ENCODE measurements around the gene RAB37.

The RAB37 gene

DNA sequence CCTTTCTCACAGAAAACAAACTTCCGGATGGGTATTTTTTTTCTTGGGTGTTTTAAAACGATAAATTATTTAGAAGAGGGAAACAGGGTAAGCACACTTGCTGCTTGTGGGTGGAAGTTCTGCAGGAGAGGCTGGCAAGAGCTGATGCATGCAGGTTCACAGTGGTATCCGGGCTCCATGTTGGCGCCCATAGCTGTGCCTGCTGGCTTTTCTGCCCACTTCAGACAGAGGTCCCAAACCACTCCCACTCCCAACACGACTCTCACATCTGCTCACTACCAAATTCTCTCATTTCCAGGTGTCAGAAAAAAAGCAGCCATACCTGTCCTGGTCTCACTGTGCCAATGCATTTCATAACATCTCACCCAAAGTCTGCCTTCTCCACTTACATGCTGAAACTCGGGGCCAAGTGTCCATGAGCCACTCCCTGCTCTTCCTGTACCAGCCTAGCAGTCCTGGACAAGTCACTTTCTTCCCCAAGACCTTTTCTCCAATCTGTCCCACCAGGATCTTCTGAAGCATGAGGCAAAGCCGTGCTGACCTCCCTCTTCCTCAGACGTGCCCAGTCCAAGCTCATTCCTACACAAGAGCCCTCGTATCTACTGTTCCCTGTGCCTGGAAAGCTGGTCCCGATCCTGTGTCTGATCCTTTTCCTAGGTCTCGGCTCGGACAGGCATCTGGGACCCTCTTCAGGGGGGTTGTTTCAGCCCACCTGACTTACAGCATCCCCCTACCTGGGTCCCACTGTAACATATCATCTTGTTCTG lies 25.8 kb upstream of the RAB37 start:
- no peak for DNase-seq (ENCODE audit: low read depth)
- TF ChIP-seq, protein P1, sequence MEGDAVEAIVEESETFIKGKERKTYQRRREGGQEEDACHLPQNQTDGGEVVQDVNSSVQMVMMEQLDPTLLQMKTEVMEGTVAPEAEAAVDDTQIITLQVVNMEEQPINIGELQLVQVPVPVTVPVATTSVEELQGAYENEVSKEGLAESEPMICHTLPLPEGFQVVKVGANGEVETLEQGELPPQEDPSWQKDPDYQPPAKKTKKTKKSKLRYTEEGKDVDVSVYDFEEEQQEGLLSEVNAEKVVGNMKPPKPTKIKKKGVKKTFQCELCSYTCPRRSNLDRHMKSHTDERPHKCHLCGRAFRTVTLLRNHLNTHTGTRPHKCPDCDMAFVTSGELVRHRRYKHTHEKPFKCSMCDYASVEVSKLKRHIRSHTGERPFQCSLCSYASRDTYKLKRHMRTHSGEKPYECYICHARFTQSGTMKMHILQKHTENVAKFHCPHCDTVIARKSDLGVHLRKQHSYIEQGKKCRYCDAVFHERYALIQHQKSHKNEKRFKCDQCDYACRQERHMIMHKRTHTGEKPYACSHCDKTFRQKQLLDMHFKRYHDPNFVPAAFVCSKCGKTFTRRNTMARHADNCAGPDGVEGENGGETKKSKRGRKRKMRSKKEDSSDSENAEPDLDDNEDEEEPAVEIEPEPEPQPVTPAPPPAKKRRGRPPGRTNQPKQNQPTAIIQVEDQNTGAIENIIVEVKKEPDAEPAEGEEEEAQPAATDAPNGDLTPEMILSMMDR (conservative IDR thresholded peaks at IDR 0.05; ENCODE audit: control insufficient read depth, insufficient read depth, low read depth, low read length): no peak
- no peak overlapping the region for H3K4me3 ChIP-seq (ENCODE audit: control insufficient read depth, low read depth, low read length)

DNA sequence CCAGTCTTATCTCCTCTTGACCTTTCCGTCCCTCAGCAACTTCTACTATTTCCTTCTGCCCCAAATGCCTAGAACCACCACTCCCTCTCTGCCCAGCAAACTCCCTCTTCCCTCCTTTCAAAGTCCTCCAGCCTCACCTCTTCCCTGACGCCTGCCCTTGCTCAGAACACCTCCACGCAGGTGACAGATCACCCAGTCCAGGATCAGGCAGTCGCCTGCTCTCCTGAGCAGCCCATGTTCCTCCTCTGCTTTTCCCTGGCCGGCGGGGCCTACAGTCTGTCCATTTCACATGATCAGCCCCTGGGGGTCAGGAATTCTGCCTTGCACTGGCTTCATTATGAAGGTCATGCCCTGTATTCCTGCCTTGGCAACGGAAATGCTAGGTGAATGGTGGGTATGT lies 24.8 kb upstream of the RAB37 start:
- H3K4me3 ChIP-seq (ENCODE audit: control insufficient read depth, low read depth, low read length): no peak overlapping the region
- TF ChIP-seq, protein P1 (conservative IDR thresholded peaks at IDR 0.05; ENCODE audit: control insufficient read depth, insufficient read depth, low read depth, low read length): no peak
- no peak for DNase-seq (ENCODE audit: low read depth)

DNA sequence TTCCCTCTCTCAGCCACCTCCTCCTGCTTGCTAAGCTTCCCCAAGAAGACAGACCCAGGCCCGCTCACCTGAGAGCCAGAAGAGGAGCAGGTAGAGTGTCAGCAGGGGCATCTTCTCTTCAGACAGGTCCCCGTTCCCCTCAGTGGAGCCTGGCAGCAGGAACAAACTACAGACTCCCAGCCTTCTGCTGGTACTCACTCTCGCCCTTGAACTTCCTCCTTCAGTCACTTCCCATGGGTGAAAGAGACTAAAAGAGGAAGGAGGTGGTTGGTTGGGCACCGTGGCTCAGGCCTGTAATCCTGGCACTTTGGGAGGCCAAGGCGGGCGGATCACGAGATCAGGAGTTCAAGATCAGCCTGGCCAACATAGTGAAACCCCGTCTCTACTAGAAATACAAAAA lies 24.3 kb upstream of the RAB37 start, which contains the start of gene CD300LF:
Gene CD300LF, minus strand, starts transcription at position 168 of the 400 bp plus-strand sequence. Its CDS starts 57 bp downstream, at position 111.
- DNase-seq (ENCODE audit: low read depth): no peak
- H3K4me3 ChIP-seq (ENCODE audit: control insufficient read depth, low read depth, low read length): no peak within 1 kb of the TSS
- TF ChIP-seq, protein P1 (conservative IDR thresholded peaks at IDR 0.05; ENCODE audit: control insufficient read depth, insufficient read depth, low read depth, low read length): no peak

DNA sequence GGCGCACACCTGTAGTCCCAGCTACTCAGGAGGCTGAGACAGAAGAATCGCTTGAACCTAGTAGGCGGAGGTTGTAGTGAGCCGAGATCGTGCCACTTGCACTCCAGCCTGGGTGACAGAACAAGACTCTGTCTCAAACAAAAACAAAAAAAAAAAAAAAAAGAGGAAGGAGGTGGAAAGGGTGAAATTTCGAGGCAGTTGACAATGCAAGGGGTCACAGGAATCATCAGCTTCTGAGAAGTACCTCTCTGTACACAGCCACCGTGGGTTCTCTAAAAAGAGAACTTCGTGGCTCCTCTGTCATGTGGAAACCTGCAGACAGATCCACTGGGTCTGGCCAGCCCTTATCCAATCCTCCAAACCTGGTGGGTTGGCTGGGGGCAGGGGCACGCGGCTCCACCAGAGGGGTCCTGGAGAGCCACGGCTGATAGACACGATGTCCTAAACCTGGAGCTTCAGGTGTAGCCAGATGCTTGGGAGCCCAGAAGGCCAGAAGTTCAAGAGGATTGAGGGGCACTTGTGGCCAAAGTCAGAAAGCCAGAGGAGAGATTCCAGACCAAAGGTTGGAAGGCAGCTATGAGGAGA lies 23.8 kb upstream of the RAB37 start:
- DNase-seq (ENCODE audit: low read depth): no peak
- H3K4me3 ChIP-seq (ENCODE audit: control insufficient read depth, low read depth, low read length): no peak overlapping the region
- TF ChIP-seq, protein P1 (conservative IDR thresholded peaks at IDR 0.05; ENCODE audit: control insufficient read depth, insufficient read depth, low read depth, low read length): no peak

DNA sequence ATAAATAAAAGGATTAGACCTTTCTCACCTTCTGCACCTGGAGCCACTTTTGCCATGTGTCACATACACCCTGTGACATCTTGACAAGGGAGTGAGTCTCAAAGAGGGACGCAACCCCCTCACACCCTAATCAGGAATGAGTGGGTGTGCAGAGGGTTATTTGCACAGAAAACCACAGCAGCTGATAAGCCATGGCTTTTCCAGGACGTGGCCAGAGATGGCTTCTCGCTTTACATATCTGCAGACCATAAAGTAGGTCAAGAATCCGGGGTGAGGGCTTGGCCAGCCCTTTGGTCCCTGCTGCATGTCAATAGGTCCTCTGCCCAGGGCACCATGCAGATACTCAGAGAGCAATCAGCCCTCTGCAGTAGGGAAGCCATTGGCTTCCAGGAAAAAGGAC lies 21.9 kb upstream of the RAB37 start:
- no peak for DNase-seq (ENCODE audit: low read depth)
- no peak overlapping the region for H3K4me3 ChIP-seq (ENCODE audit: control insufficient read depth, low read depth, low read length)
- TF ChIP-seq, protein P1 (conservative IDR thresholded peaks at IDR 0.05; ENCODE audit: control insufficient read depth, insufficient read depth, low read depth, low read length): no peak

DNA sequence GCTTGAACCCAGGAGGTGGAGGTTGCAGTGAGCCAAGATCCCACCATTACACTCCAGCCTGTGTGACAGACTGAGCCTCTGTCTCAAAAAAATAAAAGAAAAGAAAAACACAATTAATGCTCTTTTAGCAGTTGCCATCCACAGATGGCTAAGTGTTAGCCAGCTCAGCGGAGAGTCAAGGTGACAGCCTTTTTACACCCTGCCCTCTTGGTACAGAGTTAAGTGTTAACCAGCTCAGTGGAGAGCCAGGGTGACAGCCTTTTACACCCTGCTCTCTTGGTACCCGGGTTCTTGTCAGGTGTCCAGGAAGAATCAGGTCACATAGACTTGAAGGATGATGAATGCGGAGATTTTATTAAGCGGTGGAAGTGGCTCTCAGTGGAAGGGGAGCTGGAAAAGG lies 16.6 kb upstream of the RAB37 start:
- no peak overlapping the region for H3K4me3 ChIP-seq (ENCODE audit: control insufficient read depth, low read depth, low read length)
- DNase-seq (ENCODE audit: low read depth): no peak
- TF ChIP-seq, protein P1 (conservative IDR thresholded peaks at IDR 0.05; ENCODE audit: control insufficient read depth, insufficient read depth, low read depth, low read length): no peak

All from fibroblast of mammary gland (primary cell).